ENCODE data around the gene SLK. TPM values are rescaled to one million over a fixed set of nuclear protein-coding genes. Genes with fewer than 3 reads are reported as not detected.

SLK gene
- total and polyA plus RNA-seq, 2 donors from 2014 or later = 12.3 to 45.5 TPM

DNA sequence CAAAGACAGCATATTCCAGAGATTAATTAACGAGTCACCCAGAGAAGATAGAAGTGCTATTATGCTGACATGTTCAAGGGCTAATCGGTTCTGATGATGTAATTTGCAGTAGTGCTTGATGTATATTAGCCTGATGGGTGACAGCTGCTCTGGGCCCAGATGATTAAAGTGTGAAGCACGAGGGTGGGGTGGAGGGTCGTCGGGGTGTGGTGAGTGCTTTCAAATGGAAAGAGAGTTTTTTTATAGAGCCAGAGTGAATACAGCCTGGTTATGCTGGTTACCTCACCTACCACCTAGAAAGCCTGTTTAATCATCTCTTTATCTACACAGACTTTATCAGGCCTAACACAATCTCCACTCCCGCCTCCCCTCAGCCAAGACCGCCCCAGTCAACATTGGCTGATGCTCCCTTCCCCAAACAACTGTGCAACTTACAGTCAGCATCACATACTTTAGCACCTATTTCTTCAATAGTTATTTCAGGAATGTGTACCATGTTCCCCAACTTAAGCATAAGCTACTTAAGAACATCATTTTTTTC, 37.5 kb upstream of the SLK start:
- Histone ChIP-seq H3K9me3 (ENCODE audit: control insufficient read depth in 2 of 3, insufficient read depth in 1 of 3, low read length in 3 of 3) (no peaks in the 10 kb centered on the region), H3K4me3 (ENCODE audit: low read length in 3 of 3) (no peak overlapping the region), H3K9ac (ENCODE audit: low read length in 3 of 3) (no peak overlapping the region), H3K4me1 (ENCODE audit: control insufficient read depth in 2 of 3, insufficient read depth in 2 of 3, low read depth in 1 of 3, low read length in 3 of 3) (peaks cover 0 to 2% (median 0%) of the 10 kb centered on the region in 3 donors), H3K27me3 (ENCODE audit: control insufficient read depth, insufficient read depth, low read length) (no peaks in the 10 kb centered on the region), H3K36me3 (ENCODE audit: control insufficient read depth in 2 of 3, insufficient read depth in 3 of 3, low read length in 3 of 3) (no peaks in the 10 kb centered on the region), H3K27ac (ENCODE audit: low read depth in 2 of 2, low read length in 2 of 2) (no peak overlapping the region)
- TF ChIP-seq, protein P1, sequence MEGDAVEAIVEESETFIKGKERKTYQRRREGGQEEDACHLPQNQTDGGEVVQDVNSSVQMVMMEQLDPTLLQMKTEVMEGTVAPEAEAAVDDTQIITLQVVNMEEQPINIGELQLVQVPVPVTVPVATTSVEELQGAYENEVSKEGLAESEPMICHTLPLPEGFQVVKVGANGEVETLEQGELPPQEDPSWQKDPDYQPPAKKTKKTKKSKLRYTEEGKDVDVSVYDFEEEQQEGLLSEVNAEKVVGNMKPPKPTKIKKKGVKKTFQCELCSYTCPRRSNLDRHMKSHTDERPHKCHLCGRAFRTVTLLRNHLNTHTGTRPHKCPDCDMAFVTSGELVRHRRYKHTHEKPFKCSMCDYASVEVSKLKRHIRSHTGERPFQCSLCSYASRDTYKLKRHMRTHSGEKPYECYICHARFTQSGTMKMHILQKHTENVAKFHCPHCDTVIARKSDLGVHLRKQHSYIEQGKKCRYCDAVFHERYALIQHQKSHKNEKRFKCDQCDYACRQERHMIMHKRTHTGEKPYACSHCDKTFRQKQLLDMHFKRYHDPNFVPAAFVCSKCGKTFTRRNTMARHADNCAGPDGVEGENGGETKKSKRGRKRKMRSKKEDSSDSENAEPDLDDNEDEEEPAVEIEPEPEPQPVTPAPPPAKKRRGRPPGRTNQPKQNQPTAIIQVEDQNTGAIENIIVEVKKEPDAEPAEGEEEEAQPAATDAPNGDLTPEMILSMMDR (IDR thresholded peaks at IDR 0.05; ENCODE audit: borderline replicate concordance, extremely low read depth, insufficient read depth) = no peak
- no peak for DNase-seq
- intact Hi-C loops (cut with DNase I) = no loop called here
- no peak for FAIRE-seq

DNA sequence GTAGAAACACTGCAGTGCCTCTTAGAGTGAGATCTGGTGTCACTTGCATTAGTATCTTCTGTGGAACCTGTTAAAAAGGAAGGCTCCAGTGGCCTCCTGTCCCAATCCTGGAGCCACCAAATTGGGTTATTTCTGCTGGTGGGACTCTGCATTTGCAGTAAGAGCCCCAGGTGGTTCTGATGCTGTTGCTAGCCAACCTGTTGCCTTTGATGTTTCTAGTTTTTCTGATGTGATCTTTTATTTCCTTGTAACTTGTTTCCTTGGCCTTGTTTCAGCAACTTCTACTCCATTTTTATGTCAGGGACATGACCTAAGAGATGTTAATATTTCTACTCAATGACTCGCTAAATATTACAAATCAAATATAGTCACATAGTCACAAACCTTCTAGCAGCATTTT, 36.5 kb upstream of the SLK start:
- intact Hi-C loops (cut with DNase I) = no loop called here
- H3K36me3 ChIP-seq (ENCODE audit: control insufficient read depth in 2 of 3, insufficient read depth in 3 of 3, low read length in 3 of 3) = no peaks in the 10 kb centered on the region
- DNase-seq (no peak), FAIRE-seq (no peak)
- no peak overlapping the region for H3K4me3 ChIP-seq (ENCODE audit: low read length in 3 of 3)
- H3K9me3 ChIP-seq (ENCODE audit: control insufficient read depth in 2 of 3, insufficient read depth in 1 of 3, low read length in 3 of 3) = no peaks in the 10 kb centered on the region
- H3K27ac ChIP-seq (ENCODE audit: low read depth in 2 of 2, low read length in 2 of 2) = no peak overlapping the region
- peaks cover 0 to 2% (median 0%) of the 10 kb centered on the region in 3 donors for H3K4me1 ChIP-seq (ENCODE audit: control insufficient read depth in 2 of 3, insufficient read depth in 2 of 3, low read depth in 1 of 3, low read length in 3 of 3)
- no peak overlapping the region for H3K9ac ChIP-seq (ENCODE audit: low read length in 3 of 3)
- H3K27me3 ChIP-seq (ENCODE audit: control insufficient read depth, insufficient read depth, low read length) = no peaks in the 10 kb centered on the region
- TF ChIP-seq, protein P1 (IDR thresholded peaks at IDR 0.05; ENCODE audit: borderline replicate concordance, extremely low read depth, insufficient read depth) = no peak

GRCh38 chr10:103930881-103931280, 36.1 kb upstream of the SLK start:
- no peaks in the 10 kb centered on the region for H3K9me3 ChIP-seq (ENCODE audit: control insufficient read depth in 2 of 3, insufficient read depth in 1 of 3, low read length in 3 of 3)
- H3K36me3 ChIP-seq (ENCODE audit: control insufficient read depth in 2 of 3, insufficient read depth in 3 of 3, low read length in 3 of 3) = no peaks in the 10 kb centered on the region
- TF ChIP-seq, protein P1 (IDR thresholded peaks at IDR 0.05; ENCODE audit: borderline replicate concordance, extremely low read depth, insufficient read depth) = no peak
- H3K9ac ChIP-seq (ENCODE audit: low read length in 3 of 3) = no peak overlapping the region
- no peaks in the 10 kb centered on the region for H3K27me3 ChIP-seq (ENCODE audit: control insufficient read depth, insufficient read depth, low read length)
- no peak overlapping the region for H3K4me3 ChIP-seq (ENCODE audit: low read length in 3 of 3)
- DNase-seq (no peak), FAIRE-seq (no peak)
- no peak overlapping the region for H3K27ac ChIP-seq (ENCODE audit: low read depth in 2 of 2, low read length in 2 of 2)
- intact Hi-C loops (cut with DNase I) = no loop called here
- H3K4me1 ChIP-seq (ENCODE audit: control insufficient read depth in 2 of 3, insufficient read depth in 2 of 3, low read depth in 1 of 3, low read length in 3 of 3) = peaks cover 0 to 2% (median 0%) of the 10 kb centered on the region in 3 donors

DNA sequence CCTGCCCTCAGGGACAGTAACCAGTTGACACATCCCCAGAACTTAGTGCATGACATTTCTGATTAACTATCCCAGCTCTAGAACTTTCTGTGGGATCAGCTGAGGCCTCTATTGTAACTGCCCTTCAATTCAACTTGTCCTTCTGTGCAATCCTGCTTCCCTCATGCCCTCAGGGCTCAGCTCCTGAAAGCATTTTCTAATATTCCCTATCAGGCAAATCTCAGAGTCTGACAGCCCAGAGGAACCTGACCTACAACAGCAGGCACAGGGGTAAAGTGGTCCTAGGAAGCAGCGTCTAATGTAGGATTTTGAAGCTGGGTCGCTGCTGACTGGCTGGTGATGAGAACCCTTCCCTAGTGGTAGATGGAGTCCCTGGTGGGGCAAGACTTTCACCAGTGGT, 35.3 kb upstream of the SLK start:
- H3K27ac ChIP-seq (ENCODE audit: low read depth in 2 of 2, low read length in 2 of 2) = no peak overlapping the region
- TF ChIP-seq, protein P1 (IDR thresholded peaks at IDR 0.05; ENCODE audit: borderline replicate concordance, extremely low read depth, insufficient read depth) = no peak
- no peaks in the 10 kb centered on the region for H3K9me3 ChIP-seq (ENCODE audit: control insufficient read depth in 2 of 3, insufficient read depth in 1 of 3, low read length in 3 of 3)
- H3K4me3 ChIP-seq (ENCODE audit: low read length in 3 of 3) = no peak overlapping the region
- H3K36me3 ChIP-seq (ENCODE audit: control insufficient read depth in 2 of 3, insufficient read depth in 3 of 3, low read length in 3 of 3) = no peaks in the 10 kb centered on the region
- DNase-seq = no peak
- no peak for FAIRE-seq
- no peak overlapping the region for H3K9ac ChIP-seq (ENCODE audit: low read length in 3 of 3)
- H3K27me3 ChIP-seq (ENCODE audit: control insufficient read depth, insufficient read depth, low read length) = no peaks in the 10 kb centered on the region
- peaks cover 0 to 2% (median 0%) of the 10 kb centered on the region in 3 donors for H3K4me1 ChIP-seq (ENCODE audit: control insufficient read depth in 2 of 3, insufficient read depth in 2 of 3, low read depth in 1 of 3, low read length in 3 of 3)
- intact Hi-C loops (cut with DNase I) = no loop called here
